22Rv1 (cell line): Measurements from ENCODE around the gene HTR4.

Experiments
- CTCF ChIP-seq: fragments of 450-650 bp; IDR thresholded peaks from 2 replicates; pipeline ENCODE4 v1.5.1; 2017; ENCODE audit warnings: mild to moderate bottlenecking
- ZFX ChIP-seq: fragments of 450-650 bp; IDR thresholded peaks from 2 replicates; pipeline ENCODE4 v1.6.1; 2017; ENCODE audit warnings: antibody characterized with exemption, borderline replicate concordance

GRCh38 chr5:148651528-148651927 is 2.8 kb downstream of the HTR4 start:
- TF ChIP-seq CTCF, result no peak
- no peak for TF ChIP-seq ZFX
